Bronchial epithelial cell (primary cell): ENCODE measurements around the gene H2AZ2. TPM values are rescaled to one million over a fixed set of nuclear protein-coding genes. Genes with fewer than 3 reads are reported as not detected.
"Not testable (repeated sequence)": the region's sequence is repeated elsewhere in the genome, so short reads cannot be mapped to it uniquely, and the experiment has no call there.

ENCODE experiments used
- DNase-seq: peaks from one replicate; pipeline ENCODE4 v3.0.0-alpha.2; 2010; ENCODE audit warnings: low read depth
- FAIRE-seq: peaks from 2 replicates; lab custom pipeline; 2011; peaks lifted over from hg19 to GRCh38; lab: Jason Lieb, UNC
- H3K27me3 ChIP-seq: 2 replicates; pipeline ENCODE4 v1.5.1; 2011; ENCODE audit warnings: low read length; ENCODE audit not compliant: control insufficient read depth, insufficient read depth
- H3K36me3 ChIP-seq: 2 replicates; pipeline ENCODE4 v1.5.1; 2011; ENCODE audit warnings: low read length; ENCODE audit not compliant: control insufficient read depth, insufficient read depth
- H3K4me3 ChIP-seq: 2 replicates; pipeline ENCODE4 v1.5.1; 2011; ENCODE audit warnings: mild to moderate bottlenecking, low read depth, low read length, control low read depth
- total RNA-seq: library from RNA; depleted of rRNA; stranded (reverse); fragments of >200 nt; gene quantifications from 2 replicates; pipeline ENCODE4 v1.2.1, GENCODE V29; 2014
- TF ChIP-seq, protein P1 (sequence below): IDR thresholded peaks from 2 replicates; pipeline ENCODE4 v1.5.1; 2011; ENCODE audit warnings: mild to moderate bottlenecking, moderate library complexity, low read length, control low read depth, inconsistent platforms; ENCODE audit not compliant: insufficient read depth, severe bottlenecking

The H2AZ2 gene
- total RNA-seq, 1 donor from 2014 or later, result 140 TPM

DNA sequence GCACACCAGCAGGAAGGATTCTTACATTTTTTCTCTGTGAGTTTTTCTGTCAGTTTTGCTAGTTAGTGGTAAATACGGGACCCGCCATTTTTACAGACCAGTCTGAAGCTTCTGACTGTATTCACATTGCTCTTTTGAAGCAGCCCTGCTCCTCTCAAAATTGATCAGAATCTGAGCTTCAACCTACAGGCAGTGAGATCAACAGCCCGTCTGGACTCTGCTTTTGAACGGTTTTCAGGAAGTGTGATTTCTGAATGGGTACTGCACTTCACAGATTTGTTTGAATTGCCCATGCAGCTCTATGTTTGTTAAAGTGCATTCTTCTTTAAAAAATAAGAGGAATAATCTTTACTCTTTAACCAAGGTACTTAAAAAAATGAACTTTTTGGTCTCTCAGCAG is 28.5 kb upstream of the H2AZ2 start:
- Histone ChIP-seq H3K27me3 (no peaks in the 10 kb centered on the region), H3K36me3 (no peaks in the 10 kb centered on the region), H3K4me3 (no peak overlapping the region)
- DNase-seq, result no peak
- TF ChIP-seq, protein P1, sequence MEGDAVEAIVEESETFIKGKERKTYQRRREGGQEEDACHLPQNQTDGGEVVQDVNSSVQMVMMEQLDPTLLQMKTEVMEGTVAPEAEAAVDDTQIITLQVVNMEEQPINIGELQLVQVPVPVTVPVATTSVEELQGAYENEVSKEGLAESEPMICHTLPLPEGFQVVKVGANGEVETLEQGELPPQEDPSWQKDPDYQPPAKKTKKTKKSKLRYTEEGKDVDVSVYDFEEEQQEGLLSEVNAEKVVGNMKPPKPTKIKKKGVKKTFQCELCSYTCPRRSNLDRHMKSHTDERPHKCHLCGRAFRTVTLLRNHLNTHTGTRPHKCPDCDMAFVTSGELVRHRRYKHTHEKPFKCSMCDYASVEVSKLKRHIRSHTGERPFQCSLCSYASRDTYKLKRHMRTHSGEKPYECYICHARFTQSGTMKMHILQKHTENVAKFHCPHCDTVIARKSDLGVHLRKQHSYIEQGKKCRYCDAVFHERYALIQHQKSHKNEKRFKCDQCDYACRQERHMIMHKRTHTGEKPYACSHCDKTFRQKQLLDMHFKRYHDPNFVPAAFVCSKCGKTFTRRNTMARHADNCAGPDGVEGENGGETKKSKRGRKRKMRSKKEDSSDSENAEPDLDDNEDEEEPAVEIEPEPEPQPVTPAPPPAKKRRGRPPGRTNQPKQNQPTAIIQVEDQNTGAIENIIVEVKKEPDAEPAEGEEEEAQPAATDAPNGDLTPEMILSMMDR, result no peak
- no peak for FAIRE-seq

DNA sequence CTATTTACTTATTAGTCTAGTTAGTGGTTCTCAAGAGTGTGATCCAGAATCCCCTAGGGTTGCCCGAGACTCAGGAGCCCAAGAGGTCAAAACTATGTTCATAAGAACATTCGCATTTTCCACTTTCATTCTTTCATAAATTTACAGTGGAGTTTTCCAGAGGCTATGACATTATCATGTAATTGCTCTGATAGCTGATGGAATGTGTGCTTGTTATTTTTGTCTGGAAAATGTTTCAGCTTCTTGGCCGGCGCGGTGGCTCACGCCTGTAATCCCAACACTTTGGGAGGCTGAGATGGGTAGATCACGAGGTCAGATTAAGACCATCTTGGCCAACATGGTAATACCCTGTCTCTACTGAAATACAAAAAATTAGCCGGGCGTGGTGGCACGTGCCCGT is 27.4 kb upstream of the H2AZ2 start:
- TF ChIP-seq, protein P1, result no peak
- Histone ChIP-seq H3K36me3 (no peaks in the 10 kb centered on the region), H3K4me3 (no peak overlapping the region), H3K27me3 (no peaks in the 10 kb centered on the region)
- FAIRE-seq, result no peak
- DNase-seq, result no peak

DNA sequence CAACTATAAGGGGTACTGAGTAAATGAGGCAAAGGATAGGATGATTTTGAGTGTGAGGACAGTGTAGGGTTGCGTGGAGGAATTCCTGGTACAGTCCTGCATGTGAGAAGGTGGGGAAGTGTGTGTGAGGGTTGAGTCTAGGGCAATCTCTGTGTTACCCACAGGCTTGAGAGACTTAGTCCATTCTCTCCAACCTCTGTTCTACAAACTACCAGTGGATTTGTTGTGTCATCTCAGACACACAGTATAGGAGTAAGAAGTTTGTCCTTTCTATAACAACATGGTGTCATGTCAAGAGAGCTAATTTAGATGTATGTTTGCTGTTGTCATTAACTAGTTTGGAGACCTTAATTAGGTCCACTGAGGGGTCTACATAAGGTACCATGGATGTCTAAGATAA is 24.9 kb upstream of the H2AZ2 start:
- Histone ChIP-seq H3K4me3 (no peak overlapping the region), H3K27me3 (no peaks in the 10 kb centered on the region), H3K36me3 (no peaks in the 10 kb centered on the region)
- TF ChIP-seq, protein P1, result no peak
- no peak for DNase-seq
- no peak for FAIRE-seq

DNA sequence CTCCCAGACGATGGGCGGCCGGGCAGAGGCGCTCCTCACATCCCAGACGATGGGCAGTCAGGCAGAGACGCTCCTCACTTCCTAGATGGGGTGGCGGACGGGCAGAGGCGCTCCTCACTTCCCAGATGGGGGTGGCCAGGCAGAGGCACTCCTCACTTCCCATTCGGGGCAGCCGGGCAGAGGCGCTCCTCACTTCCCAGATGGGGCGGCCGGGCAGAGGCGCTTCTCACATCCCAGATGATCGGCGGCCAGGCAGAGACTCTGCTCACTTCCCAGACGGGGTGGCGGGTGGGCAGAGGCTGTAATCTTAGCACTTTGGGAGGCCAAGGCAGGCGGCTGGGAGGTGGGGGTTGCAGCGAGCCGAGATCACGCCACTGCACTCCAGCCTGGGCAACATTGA is 24.0 kb upstream of the H2AZ2 start:
- FAIRE-seq, H3K4me3 ChIP-seq, DNase-seq, H3K27me3 ChIP-seq, H3K36me3 ChIP-seq: not testable (repeated sequence)

DNA sequence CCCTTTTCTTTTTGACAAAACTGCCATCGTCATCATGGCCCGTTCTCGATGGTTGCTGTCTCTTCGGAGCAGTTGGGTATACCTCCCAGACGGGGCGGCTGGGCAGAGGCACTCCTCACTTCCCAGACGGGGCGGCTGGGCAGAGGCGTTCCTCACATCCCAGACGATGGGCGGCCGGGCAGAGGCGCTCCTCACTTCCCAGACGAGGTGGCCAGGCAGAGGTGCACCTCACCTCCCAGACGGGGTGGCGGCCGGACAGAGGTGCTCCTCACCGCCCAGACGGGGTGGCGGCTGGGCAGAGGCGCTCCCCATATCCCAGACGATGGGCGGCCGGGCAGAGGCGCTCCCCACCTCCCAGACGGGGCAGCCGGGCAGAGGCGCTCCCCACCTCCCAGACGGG is 22.9 kb upstream of the H2AZ2 start:
- not testable (repeated sequence) for H3K36me3 ChIP-seq, H3K27me3 ChIP-seq, FAIRE-seq, DNase-seq, H3K4me3 ChIP-seq

DNA sequence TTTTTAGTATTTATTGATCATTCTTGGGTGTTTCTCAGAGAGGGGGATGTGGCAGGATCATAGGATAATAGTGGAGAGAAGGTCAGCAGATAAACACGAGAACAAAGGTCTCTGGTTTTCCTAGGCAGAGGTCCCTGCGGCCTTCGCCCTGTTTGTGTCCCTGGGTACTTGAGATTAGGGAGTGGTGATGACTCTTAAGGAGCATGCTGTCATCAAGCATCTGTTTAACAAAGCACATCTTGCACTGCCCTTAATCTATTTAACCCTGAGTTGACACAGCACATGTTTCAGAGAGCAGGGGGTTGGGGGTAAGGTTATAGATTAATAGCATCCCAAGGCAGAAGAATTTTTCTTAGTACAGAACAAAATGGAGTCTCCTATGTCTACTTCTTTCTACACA is 22.4 kb upstream of the H2AZ2 start:
- DNase-seq, result not testable (repeated sequence)

DNA sequence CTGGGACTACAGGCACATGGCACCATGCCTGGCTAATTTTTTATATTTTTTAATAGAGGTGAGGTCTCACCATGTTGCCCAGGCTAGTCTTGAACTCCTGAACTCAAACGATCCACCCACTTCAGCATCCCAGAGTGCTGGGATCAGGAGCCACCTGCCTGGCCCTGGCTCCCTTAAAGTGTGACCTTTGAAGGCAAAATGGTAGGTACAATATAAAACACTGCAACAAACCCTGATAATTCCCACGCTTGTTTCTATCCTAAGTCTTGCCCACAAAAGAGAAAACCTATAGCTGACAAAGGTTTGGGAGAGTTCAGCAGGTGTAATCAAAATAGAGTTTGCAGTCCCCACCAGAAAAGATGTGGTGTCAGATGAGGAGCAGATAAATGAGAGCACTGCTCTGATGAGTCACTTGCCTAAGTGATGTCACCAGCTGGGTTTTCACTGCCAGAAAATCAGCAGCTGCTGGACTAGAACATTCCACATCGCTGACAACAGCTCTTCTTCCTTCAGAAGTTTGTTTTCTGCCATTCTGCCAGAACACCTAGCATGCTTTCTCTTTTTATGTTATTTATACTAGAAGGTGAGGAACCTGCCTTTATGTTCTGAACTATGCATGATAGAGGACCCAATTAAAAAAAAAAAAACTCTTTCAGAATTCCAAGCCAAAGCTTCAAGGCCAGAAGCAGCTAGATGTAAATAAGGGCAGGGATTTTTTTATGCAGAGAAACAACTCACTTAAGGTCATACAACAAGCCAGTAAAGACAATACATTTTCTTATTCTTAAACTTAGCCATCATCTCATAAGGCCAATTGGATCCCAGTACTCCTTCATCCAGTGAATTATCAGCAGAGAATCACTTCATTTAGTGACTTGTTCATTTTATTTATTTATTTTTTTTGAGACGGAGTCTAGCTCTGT is 19.4 kb upstream of the H2AZ2 start:
- no peak for FAIRE-seq
- peak; percentile 83 for DNase-seq
- TF ChIP-seq, protein P1, result no peak

More for the DNA sequence above, 22.4 kb upstream of the H2AZ2 start:
- H3K36me3 ChIP-seq, FAIRE-seq, H3K4me3 ChIP-seq, H3K27me3 ChIP-seq: not testable (repeated sequence)

DNA sequence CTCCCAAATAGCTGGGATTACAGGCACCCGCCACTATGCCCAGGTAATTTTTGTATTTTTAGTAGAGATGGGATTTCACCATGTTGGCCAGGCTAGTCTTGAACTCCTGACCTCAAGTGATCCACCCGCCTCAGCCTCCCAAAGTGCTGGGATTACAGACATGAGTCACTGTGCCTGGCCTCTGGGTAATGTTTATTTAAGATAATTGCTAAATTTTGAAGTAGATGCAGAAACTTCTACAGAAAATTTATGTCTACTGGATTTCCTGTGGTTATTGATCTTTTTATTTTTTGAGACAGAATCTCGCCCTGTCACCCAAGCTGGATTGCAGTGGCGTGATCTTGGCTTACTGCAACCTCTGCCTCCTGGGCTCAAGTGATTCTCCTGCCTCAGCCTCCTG is 14.1 kb upstream of the H2AZ2 start:
- H3K4me3 ChIP-seq, DNase-seq, FAIRE-seq, H3K36me3 ChIP-seq, H3K27me3 ChIP-seq: not testable (repeated sequence)

More for the DNA sequence above, 19.4 kb upstream of the H2AZ2 start:
- Histone ChIP-seq H3K4me3 (no peak overlapping the region), H3K27me3 (no peaks in the 10 kb centered on the region), H3K36me3 (no peaks in the 10 kb centered on the region)
